HG03135 (cell line): ENCODE results near the gene RGS21.
"Not testable (repeated sequence)": the region's sequence is repeated elsewhere in the genome, so short reads cannot be mapped to it uniquely, and the experiment has no call there.

Experiments
- ATAC-seq: cut with Tn5 transposase; IDR thresholded peaks from one replicate; pipeline ENCODE4 v1.9.1; 2021; ENCODE audit warnings: mild to moderate bottlenecking, moderate library complexity; ENCODE audit not compliant: unreplicated experiment

RGS21 gene, protein sequence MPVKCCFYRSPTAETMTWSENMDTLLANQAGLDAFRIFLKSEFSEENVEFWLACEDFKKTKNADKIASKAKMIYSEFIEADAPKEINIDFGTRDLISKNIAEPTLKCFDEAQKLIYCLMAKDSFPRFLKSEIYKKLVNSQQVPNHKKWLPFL

DNA sequence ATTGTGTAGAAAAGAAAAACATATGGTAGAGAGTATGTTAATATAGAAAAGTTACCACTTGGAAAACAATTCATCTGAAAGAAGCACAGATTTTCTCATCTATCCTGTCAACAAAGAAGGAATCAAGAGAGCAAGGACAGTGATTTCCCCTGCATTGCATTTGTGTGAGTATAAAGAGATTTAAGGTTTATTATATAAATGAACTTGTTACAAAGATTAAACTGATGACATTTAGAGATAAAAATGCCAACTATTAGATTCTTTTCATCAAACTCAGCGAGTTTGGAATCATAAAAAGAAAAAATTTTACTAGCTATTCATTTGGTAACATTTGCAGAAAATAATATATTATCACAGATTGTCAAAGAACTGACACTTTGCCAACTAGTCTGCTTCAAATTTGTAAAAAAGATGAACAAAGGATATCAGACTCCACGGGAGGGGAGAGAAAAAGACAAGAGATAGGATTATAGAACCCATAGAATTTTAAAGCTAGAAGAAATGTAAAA lies at the start of gene RGS21:
RGS21 (plus strand) TSS at position 51 of the 509 bp plus-strand sequence. CDS start 26,045 bp downstream, outside the sequence.
- ATAC-seq, result no peak

DNA sequence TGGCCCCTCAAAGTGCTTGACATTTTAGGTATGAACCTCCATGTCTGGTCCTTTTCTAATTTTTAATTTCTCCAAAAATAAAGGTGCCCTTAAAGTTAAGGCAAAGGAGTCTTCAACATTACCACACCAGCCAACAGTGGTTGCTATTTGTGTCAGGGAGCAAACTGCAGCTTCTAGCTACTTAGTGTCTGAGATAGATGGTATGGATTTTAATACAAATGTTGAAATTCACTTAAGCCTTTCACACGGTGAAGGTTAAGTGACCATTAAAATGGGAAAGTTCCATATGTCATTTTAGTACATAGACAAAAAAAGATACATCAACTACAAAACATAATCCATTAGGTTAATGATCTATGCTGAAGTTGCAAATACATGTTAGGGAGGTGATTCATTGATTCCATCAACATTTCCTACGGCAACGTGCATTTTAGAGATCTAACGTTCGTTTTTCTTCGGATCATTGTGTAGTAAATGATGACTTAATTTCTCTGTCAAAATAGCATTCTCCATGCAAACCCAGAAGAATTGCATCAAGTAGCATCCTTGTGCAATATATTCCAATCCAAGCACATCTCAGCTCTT lies 48.2 kb upstream of the RGS21 start:
- ATAC-seq, result no peak

DNA sequence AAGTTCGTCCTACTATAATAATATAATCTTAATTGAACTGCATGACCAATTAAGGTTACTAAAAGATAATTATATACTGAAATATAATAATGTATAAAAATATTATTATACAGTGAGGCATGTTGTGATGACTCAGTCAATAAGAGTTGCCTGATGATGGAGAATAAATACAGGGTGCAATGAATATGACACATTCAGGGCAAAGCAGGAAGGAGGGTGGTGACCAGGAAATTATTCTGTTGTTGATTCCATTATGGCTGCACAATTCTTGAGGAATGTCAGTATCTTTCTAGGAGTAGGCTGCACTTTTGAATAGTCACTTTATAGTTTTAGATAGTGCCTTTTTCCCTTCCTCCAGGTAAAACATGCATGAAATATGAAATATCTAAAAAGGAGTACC lies 46.4 kb upstream of the RGS21 start:
- no peak for ATAC-seq

DNA sequence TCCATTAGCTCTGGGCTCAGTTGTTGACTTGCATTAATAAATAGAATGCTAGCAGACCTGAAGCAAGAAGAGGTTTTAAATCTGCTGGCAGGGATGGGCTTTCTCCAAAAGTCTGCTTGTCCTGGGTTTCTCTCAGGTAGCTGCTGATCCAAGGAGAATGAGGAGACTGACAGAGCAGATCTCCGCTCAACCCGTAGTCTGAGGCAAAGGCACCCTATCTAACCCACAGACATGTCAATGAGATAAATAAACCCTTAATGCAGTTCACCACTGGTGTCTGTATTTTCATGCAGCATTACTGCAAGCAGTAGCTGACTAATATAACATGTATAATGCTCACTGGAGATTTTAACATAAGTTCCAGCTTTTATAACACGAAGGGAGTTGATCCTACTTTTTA lies 44.1 kb upstream of the RGS21 start:
- ATAC-seq, result no peak

DNA sequence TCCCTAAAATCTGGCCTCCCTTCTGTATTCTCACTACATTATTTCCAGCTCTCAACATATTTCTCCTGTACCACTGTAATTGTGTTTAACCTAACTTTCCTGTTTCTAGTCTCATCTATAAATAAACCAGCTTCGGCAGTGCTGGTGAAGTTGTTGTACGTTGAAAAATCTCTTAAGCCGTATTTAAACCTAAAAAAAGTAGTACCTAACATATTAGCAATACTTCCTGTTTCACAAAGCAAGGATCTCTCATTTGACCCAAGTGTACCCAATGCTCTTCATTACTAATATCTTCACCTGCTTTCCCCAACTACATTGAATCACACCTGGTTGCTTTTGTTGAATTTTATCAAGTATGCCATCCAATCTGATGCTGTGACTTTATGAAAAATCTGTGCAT lies 42.2 kb upstream of the RGS21 start:
- no peak for ATAC-seq

DNA sequence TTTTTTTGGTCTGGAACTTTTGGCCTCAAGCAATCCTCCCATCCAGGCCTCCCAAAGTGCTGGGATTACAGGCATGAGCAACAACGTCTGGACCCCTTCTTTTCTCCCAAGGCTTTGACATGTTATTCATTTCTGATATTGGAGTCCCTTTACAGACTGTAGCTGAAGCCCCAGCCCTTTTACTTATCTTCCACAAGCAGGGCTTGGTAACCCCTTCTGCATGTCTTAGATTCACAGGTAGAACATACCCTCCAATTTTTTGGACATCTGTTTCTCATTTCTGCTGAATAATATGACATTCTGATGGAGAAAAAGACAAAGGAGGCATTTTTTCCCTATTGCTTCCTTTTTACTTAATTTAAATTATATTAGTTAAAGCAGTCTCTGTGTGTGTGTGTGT lies 39.2 kb upstream of the RGS21 start:
- no peak for ATAC-seq

DNA sequence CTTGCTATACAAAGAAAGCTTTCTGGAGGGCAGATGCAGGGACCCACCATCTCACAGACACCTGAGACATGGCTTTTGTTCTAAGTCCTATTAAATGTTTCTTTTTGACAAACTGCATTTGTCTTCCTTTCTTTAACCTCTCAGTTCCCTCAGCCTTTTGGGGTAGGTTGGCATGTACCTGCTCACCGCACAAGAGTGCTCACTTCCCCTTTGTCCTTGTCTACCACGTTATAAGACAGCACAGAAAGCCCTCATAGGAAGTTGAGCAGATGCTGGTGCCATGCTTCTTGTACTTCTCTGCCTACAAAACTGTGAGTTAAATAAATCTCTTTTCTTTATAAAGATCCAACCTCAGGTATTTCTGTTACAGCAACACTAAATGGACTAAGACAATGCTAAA lies 31.9 kb upstream of the RGS21 start:
- no peak for ATAC-seq

DNA sequence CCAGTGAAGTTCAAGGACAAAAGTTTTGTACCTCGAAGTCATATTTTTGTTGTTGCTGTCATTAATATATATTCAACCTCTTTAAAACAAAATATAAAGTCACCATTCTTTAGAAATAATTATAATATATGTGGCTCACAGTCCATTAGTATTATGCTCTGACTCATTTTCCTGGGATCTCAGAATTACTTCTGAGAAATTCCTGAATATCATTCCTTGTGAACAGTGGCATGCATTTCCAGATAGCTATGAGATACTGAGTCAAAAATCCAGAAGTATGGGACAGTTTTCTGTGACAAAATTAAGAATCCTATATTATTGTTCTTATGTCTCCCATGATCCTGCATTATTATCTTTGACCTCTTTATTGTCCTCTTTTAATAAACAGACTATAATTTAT lies 13.8 kb upstream of the RGS21 start:
- ATAC-seq, result no peak

DNA sequence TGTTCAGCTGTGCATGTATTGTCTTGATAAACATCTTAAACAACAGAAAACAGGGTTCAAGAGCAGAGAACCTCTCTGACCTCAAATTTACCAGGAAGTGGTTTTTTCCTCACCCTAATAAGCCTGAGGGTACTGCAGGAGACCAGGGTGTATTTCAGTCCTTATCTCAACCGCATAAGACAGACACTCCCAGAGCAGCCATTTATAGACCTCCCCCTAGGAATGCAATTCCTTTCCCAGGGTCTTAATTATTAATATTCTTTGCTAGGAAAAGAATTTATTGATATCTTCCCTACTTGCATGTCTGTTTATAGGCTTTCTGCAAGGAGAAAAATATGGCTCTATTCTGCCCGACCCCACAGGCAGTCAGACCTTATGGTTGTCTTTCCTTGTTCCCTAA lies 8.5 kb upstream of the RGS21 start:
- ATAC-seq, result not testable (repeated sequence)

DNA sequence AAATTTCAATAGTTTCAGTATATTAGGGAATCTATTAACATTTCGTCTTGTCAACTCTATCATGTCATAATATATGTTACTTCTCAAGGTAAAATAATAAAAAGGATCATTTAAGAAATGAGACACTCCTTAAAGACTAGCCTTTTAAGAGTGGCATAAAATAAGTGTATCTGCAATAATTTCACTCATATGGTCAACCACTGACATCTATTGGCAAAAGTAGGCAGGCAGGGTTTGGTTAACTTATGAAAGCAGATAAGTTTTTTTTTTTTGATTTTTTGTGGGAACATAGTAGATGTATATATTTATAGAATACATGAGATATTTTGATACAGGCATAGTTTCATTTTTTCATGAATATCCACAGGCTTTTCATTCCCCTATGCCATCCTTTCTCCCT lies 5.5 kb upstream of the RGS21 start:
- ATAC-seq, result no peak

DNA sequence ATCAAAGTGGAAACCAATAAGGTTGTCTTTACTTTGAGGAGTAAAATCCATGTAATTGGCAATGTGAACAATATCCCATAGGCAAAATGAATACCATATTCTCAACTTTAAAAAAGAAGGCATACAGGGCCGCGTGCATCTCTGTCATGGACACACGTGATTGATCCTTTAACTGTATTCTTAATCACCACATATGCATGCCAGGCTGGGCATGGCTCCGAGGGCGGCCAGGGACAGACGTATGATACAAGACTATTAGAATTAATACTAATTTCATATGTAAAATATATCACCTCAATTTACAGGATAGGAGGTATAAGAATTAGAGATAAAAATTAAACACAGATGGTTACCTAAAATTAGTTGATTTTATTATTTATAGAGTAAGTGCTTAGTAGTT lies 11.2 kb downstream of the RGS21 start:
- no peak for ATAC-seq

DNA sequence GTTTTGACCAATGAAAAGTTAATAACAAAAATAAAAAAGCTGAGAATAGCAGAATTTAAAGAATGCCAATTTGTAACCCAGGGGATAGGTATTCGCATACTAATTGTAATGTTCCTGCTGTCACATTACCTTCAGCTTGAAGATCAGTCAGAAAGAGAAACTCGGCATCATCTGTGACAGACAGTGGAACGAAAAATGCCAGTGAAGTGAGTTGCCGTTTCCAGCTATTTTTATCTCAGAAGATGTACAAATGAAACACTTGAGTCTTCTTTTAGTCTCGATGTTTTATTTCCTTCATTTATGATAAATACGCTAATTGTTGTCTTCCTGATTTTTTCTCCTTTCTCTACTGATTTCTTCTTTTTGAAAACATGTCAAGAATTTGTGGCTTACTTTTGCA lies 26.1 kb downstream of the RGS21 start:
- no peak for ATAC-seq

DNA sequence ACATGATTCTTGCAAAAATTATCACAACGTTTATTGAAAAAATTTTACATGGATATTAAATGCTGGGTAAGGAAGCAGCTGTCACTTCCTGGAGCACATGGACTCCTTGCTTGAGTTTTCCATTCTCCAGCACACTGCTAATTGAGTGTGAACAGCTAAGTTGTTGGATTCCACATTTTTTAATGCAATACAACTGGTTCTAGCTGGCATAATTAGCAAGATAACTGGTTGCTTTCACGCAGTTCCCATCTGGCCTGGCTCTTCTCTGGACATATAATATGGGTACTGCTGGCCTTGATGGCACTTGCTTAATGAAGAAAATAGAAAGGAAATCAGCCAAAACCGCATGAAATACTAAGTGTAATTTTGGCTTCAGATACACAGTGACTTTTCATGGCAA lies 26.6 kb downstream of the RGS21 start:
- no peak for ATAC-seq

DNA sequence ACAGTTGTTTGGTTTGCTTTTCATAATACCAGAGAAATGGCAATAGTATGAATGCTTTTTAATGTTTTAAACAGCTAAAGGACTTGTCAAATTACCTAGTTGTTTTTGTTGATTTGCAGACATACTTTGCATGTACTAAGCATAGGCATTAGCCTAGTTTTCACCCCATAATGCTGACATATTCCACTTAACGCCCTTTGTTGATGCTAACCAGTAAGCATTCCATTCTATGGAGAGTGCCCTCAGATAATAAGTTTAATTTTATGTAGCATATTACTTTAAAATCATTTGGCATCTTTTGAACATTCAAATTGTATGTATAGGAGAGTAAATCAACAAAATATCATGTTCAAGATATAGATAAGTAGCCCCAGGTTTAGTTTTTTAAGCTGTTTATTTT lies 32.5 kb downstream of the RGS21 start:
- no peak for ATAC-seq

DNA sequence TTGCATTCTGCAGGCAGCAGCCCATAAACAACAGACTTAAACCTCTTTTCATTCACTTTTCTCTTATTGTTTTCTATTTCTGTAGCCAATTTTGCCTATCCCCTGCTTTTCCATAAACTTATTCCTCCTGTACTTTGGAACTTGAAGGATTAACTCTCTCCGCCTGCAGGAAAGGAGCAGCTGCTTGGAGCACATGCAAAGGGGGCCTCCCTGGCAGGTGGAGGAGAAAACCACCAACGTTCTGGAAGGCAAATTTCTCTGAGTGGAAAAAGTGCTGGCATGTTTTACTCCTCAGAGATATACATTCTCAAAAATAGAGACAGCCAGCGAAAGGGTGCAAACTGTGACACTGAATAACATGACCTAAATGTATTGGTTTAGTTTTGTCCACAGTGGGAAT lies 33.6 kb downstream of the RGS21 start:
- ATAC-seq, result no peak

DNA sequence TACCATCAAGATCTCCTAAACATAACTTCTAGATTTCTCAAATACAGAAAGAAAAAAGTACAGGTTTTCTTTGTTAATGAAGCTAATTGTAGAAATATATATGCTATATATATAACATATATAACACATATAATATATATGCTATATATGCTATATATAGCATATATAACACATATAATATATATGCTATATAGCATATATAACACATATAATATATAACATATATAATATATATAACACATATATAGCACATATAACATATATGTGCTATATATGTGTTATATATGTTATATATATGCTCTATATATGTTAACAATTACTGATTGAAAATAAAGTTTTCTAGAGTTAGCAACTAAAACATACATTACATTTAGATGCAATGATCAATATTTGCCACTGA lies 34.8 kb downstream of the RGS21 start:
- no peak for ATAC-seq

DNA sequence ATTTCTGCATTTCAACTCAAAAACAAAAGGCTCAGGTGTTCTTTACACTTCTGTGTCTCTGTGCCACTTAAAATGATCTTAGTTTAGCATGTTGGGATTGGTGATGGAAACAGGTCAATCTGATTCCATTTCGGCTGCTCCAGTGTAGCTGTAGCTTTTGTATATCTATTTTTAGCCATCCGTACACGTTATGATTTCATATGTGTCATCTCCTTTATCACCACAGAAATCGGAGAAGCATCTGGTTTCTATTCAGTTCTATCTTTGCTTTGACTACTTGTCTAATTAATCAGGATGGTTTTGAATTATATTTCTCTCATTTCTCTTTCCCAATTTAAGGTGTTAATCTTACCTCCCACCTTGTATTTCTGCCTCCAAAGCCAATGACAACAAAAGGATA lies 41.1 kb downstream of the RGS21 start:
- ATAC-seq, result no peak

DNA sequence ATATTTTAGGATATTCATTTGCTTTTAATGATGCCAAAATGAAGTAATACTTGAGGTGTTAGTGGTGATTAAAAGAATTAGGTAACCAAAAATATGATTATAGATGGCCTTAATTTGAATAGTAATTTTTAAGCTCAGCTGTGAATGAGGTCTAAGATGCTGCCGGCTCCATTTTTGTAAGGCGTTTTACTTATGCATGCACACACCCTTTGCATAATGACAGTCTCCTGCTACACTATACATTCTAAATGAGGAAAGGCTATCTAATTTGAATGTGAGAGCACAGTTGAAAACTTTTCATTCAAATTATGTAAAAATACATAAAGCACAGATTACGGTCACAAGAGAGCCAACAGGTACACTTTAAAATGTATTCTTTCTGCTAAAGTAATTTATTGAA lies 41.6 kb downstream of the RGS21 start:
- ATAC-seq, result no peak

DNA sequence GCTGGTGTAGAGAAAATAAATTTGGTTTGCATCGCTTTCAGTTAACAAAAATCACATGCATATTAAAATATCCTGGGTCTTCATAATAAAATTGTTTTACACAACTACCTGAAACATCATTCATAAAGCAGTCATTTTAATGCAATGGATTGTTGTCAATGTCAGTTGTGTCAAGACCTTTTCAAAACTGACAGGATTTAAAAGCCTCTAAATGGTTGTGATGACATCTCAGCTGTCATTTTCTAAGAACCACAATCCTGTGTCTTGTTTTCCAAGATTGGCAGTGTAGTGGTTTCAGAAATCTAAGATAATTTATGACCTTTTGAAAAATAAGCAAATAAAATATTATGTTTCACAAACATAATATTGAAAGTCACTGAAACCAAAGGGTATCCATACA lies 42.0 kb downstream of the RGS21 start:
- no peak for ATAC-seq

DNA sequence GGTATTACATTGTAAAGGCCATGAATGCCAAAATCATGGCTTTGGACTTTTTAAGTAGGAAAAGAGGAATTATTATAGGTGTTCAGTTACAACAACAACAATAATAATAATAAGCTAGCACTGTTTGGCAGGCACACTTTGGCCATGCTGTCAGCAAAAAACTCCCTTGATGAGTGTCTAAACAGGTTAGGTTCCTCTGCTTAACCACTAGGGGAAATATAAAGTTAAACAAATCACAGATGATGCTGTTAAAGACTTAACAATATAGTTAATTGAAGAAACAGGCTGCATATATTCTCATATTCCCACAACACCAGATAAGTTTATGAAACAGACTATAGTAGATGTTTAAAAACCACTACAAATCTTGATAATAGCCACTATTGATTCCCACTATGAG lies 46.4 kb downstream of the RGS21 start:
- ATAC-seq, result no peak

DNA sequence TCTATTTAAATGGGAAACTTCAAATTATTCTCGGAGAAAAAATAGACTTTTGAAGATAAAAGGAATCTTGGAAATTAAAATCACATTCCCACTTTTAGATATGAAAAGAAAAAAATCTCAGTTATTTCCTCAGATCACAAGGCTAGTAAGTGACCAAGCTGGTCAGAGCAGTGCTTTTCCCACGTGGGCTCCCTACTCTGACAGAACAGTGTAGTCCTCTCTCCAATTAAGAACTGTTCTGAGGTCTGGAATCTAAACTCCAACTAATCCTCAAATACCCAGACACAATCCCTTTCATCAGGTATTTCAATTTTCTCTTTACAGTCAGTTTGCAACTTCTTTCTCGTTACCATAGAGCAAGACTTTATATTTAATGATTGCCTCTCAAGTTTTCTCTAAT lies 50.6 kb downstream of the RGS21 start:
- no peak for ATAC-seq

DNA sequence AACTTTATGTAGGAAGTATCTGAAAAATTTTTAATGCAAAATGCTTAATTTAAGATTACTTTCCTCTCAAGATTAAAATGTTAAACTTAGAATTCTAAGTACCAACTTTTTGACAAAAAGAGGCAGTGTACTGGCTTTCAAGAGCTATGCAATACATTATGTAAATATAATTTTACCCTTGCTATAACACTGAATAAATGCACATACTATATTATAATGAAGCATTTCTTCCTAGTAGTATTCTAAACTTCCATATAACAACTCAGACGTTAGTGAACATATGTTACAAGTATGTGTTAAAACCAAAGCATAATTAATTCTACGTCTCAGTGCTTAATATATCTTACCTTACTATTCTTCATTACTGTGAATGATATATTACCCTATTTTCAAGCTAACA lies 58.5 kb downstream of the RGS21 start:
- ATAC-seq, result no peak

DNA sequence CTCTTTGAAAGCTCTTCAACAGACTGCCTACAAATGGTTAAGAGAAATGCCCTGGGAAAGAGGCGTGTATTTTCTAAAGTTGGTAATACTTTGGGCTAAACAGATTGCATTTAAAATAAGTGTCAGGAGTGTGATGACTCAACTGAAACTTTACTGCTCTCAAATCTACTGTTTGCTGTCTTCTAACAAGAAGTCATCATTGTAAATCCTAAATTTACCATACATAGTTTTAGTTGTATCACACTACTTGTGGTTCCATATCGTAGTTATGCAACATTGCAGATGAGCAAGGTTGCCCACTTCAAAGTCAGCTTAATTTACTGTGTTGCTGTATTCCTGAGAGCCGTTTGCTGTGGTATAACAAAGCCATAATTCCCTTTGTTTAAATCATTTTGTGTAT lies 59.6 kb downstream of the RGS21 start:
- ATAC-seq, result no peak
